Left ventricle myocardium inferior (tissue), 1 donor: ENCODE data around the gene ZNF865. TPM values are rescaled to one million over a fixed set of nuclear protein-coding genes. Genes with fewer than 3 reads are reported as not detected.

Experiments used
- DNase-seq: peaks from one replicate; pipeline ENCODE4 v3.0.0-alpha.2; 2020
- H3K27ac ChIP-seq: fragments of 200-600 bp; replicated peaks from 2 replicates; pipeline ENCODE4 v1.8.0; 2021
- H3K27me3 ChIP-seq: fragments of 200-600 bp; 2 replicates; pipeline ENCODE4 v1.8.0; 2021; ENCODE audit warnings: low read depth
- H3K36me3 ChIP-seq: fragments of 200-600 bp; 2 replicates; pipeline ENCODE4 v1.8.0; 2021
- H3K4me1 ChIP-seq: fragments of 200-600 bp; 2 replicates; pipeline ENCODE4 v1.8.0; 2021
- H3K4me3 ChIP-seq: fragments of 200-600 bp; 2 replicates; pipeline ENCODE4 v1.8.0; 2021; ENCODE audit warnings: mild to moderate bottlenecking, moderate library complexity
- H3K9me3 ChIP-seq: fragments of 200-600 bp; replicated peaks from 2 replicates; pipeline ENCODE4 v1.8.0; 2021
- CTCF ChIP-seq: fragments of 200-600 bp; IDR thresholded peaks from 2 replicates; pipeline ENCODE4 v1.8.0; 2021; ENCODE audit warnings: antibody characterized with exemption, mild to moderate bottlenecking, borderline replicate concordance
- intact Hi-C: fragments of 100-400 bp; cut with micrococcal nuclease; formaldehyde crosslinking; loops from one replicate; pipeline ENCODE4 v1.11.0; 2022
- total RNA-seq: library from RNA; stranded (reverse); fragmentation: NEBNext Ultra II Directional; extraction: Animal tissue kit (Norgen Biotek cat#: 25700); gene quantifications from one replicate; pipeline ENCODE4 v1.2.1, GENCODE V29; 2021
- donor health status: DM: no; HTN: yes; CAD: no; lungs with severe emphysema.

ZNF865 gene
- total RNA-seq, 1 donor from 2014 or later: 17.0 TPM

GRCh38 chr19:55601084-55601483, 4.4 kb upstream of the ZNF865 start:
- DNase-seq: no peak
- Histone ChIP-seq H3K4me3 (peak overlapping the region; percentile 83), H3K9me3 (no peaks in the 10 kb centered on the region), H3K27ac (peak overlapping the region; percentile 99), H3K27me3 (no peaks in the 10 kb centered on the region), H3K36me3 (peaks cover 14% of the 10 kb centered on the region), H3K4me1 (peaks cover 41% of the 10 kb centered on the region)
- no peak for TF ChIP-seq CTCF
- intact Hi-C loops: no loop called here

- Histone ChIP-seq H3K27ac (no peak overlapping the region), H3K4me1 (peaks cover 51% of the 10 kb centered on the region), H3K36me3 (peaks cover 2% of the 10 kb centered on the region), H3K4me3 (no peak overlapping the region), H3K27me3 (no peaks in the 10 kb centered on the region), H3K9me3 (no peaks in the 10 kb centered on the region)
- no peak for DNase-seq
- intact Hi-C loops: no loop called here
- TF ChIP-seq CTCF: no peak
Measured at GRCh38 chr19:55602104-55603001, 3.1 kb upstream of the ZNF865 start.

GRCh38 chr19:55603115-55603514, 2.3 kb upstream of the ZNF865 start:
- Histone ChIP-seq H3K4me1 (peaks cover 59% of the 10 kb centered on the region), H3K27ac (no peak overlapping the region)

GRCh38 chr19:55603581-55604292, 1.7 kb upstream of the ZNF865 start:
- no peak for DNase-seq
- Histone ChIP-seq H3K27ac (peak overlapping the region; percentile 98), H3K27me3 (no peaks in the 10 kb centered on the region), H3K36me3 (no peaks in the 10 kb centered on the region), H3K4me1 (peaks cover 63% of the 10 kb centered on the region), H3K4me3 (peak overlapping the region; percentile 89), H3K9me3 (no peaks in the 10 kb centered on the region)
- no peak for TF ChIP-seq CTCF
- intact Hi-C loops: no loop called here

More at GRCh38 chr19:55603115-55603514, 2.3 kb upstream of the ZNF865 start:
- H3K36me3 ChIP-seq: no peaks in the 10 kb centered on the region
- H3K9me3 ChIP-seq: no peaks in the 10 kb centered on the region
- H3K4me3 ChIP-seq: no peak overlapping the region
- TF ChIP-seq CTCF: no peak
- DNase-seq: no peak
- no peaks in the 10 kb centered on the region for H3K27me3 ChIP-seq
- intact Hi-C loops: no loop called here

- Histone ChIP-seq H3K9me3 (no peaks in the 10 kb centered on the region), H3K36me3 (peaks cover 14% of the 10 kb centered on the region), H3K27me3 (no peaks in the 10 kb centered on the region), H3K4me3 (peak overlapping the region; percentile 89), H3K4me1 (peaks cover 58% of the 10 kb centered on the region), H3K27ac (peak overlapping the region; percentile 98)
- DNase-seq: peak; percentile 97
- no peak for TF ChIP-seq CTCF
- intact Hi-C loops: loop anchor here (5.0 kb wide), 1 partner anchor 88 kb away; no protein-coding TSS in a partner anchor
Measured at GRCh38 chr19:55605207-55605636, 225 bp upstream of the ZNF865 start.
